ENCODE measurements around the gene DAB2.

GRCh38 chr5:39371367-39371635 is 53.5 kb downstream of the DAB2 start:
- TF ChIP-seq, protein P1, sequence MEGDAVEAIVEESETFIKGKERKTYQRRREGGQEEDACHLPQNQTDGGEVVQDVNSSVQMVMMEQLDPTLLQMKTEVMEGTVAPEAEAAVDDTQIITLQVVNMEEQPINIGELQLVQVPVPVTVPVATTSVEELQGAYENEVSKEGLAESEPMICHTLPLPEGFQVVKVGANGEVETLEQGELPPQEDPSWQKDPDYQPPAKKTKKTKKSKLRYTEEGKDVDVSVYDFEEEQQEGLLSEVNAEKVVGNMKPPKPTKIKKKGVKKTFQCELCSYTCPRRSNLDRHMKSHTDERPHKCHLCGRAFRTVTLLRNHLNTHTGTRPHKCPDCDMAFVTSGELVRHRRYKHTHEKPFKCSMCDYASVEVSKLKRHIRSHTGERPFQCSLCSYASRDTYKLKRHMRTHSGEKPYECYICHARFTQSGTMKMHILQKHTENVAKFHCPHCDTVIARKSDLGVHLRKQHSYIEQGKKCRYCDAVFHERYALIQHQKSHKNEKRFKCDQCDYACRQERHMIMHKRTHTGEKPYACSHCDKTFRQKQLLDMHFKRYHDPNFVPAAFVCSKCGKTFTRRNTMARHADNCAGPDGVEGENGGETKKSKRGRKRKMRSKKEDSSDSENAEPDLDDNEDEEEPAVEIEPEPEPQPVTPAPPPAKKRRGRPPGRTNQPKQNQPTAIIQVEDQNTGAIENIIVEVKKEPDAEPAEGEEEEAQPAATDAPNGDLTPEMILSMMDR (IDR thresholded peaks at IDR 0.05): no peak
- TF ChIP-seq EZH2 (IDR thresholded peaks at IDR 0.05; ENCODE audit: borderline replicate concordance, insufficient read depth, low read depth, low read length, poor library complexity, severe bottlenecking): no peak
